ENCODE data around the gene MDP1. TPM values are rescaled to one million over a fixed set of nuclear protein-coding genes. Genes with fewer than 3 reads are reported as not detected.

MDP1 gene
- total RNA-seq, 1 experiment from 2014 or later, result 12.6 TPM

GRCh38 chr14:24215495-24216344 is at the start of gene MDP1 (continued):
- TF ChIP-seq ATF1 (CRISPR knock-in tag; IDR thresholded peaks at IDR 0.05) (no peak), CTCF (IDR thresholded peaks at IDR 0.05) (no peak), TEAD1 (CRISPR knock-in tag; IDR thresholded peaks at IDR 0.05) (0 out of 2 replicates have a peak, but pooled peaks have one; percentile 43), HMGXB4 (CRISPR knock-in tag; IDR thresholded peaks at IDR 0.05) (peak; percentile 79; the same call in 1 of the 2 replicates), NR3C1 (CRISPR knock-in tag; conservative IDR thresholded peaks at IDR 0.05; ENCODE audit: low read depth) (no peak), FOXJ3 (CRISPR knock-in tag; IDR thresholded peaks at IDR 0.05; ENCODE audit: borderline replicate concordance) (no peak), AFF4 (CRISPR knock-in tag; IDR thresholded peaks at IDR 0.05; ENCODE audit: borderline replicate concordance) (no peak), ZNF219 (CRISPR knock-in tag; IDR thresholded peaks at IDR 0.05; ENCODE audit: borderline replicate concordance) (no peak), ZNF425 (CRISPR knock-in tag; conservative IDR thresholded peaks at IDR 0.05) (no peak; the same call in 1 of the 2 replicates), RELA (CRISPR knock-in tag; IDR thresholded peaks at IDR 0.05; ENCODE audit: borderline replicate concordance) (0 out of 2 replicates have a peak, but pooled peaks have one; percentile 57), NFATC4 (CRISPR knock-in tag; IDR thresholded peaks at IDR 0.05) (no peak)

- no peak overlapping the region for H3K4me3 Mint-ChIP-seq
- H3K9me3 Mint-ChIP-seq, result no peaks in the 10 kb centered on the region
- ChIA-PET POLR2A (no interaction called here), CTCF (interaction anchor here (1.2 kb wide), 1 partner anchor 44 kb away, joined by 4 read pairs; the partner anchor contains the start of gene CIDEB)
- H3K36me3 Mint-ChIP-seq, result peaks cover 4% of the 10 kb centered on the region; the same call in 1 of the 2 replicates
- no peak overlapping the region; the same call in 1 of the 2 replicates for H3K27ac Mint-ChIP-seq
- no peak for ATAC-seq
- H3K4me1 Mint-ChIP-seq, result no peaks in the 10 kb centered on the region
- no peak for DNase-seq (ENCODE audit: low spot score)
- TF ChIP-seq NR2C2 (CRISPR knock-in tag; IDR thresholded peaks at IDR 0.05) (no peak), ZNF281 (CRISPR knock-in tag; IDR thresholded peaks at IDR 0.05) (no peak), ZNF317 (CRISPR knock-in tag; IDR thresholded peaks at IDR 0.05; ENCODE audit: borderline replicate concordance, low read depth) (no peak), ZNF425 (CRISPR knock-in tag; conservative IDR thresholded peaks at IDR 0.05) (no peak), MLX (CRISPR knock-in tag; IDR thresholded peaks at IDR 0.05) (no peak), MAX (CRISPR knock-in tag; IDR thresholded peaks at IDR 0.05) (no peak)
- no peaks in the 10 kb centered on the region for H3K27me3 Mint-ChIP-seq (ENCODE audit: low read depth)
These were observed 48.4 kb upstream of the MDP1 start for GRCh38 chr14:24264298-24264697.

Data from WTC11 (cell line).